ENCODE data around the gene TTLL10.

DNA sequence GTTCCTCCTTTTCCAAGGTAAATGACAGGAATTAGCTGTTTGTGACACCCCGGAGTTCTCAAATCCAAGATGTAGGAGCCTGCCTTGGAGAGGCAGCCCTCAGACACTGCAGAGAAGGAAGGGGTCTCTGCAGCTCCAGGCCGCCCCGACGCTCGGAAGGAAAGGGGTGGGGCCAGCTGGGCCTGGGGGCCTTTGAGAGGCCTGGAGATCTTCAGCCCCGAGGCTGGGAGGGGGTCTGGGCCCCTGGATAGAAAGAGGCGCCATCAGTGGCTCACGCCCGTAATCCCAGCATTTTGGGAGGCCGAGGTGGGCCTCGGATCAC, 33.9 kb downstream of the TTLL10 start:
- TF ChIP-seq, protein P1, sequence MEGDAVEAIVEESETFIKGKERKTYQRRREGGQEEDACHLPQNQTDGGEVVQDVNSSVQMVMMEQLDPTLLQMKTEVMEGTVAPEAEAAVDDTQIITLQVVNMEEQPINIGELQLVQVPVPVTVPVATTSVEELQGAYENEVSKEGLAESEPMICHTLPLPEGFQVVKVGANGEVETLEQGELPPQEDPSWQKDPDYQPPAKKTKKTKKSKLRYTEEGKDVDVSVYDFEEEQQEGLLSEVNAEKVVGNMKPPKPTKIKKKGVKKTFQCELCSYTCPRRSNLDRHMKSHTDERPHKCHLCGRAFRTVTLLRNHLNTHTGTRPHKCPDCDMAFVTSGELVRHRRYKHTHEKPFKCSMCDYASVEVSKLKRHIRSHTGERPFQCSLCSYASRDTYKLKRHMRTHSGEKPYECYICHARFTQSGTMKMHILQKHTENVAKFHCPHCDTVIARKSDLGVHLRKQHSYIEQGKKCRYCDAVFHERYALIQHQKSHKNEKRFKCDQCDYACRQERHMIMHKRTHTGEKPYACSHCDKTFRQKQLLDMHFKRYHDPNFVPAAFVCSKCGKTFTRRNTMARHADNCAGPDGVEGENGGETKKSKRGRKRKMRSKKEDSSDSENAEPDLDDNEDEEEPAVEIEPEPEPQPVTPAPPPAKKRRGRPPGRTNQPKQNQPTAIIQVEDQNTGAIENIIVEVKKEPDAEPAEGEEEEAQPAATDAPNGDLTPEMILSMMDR (conservative IDR thresholded peaks at IDR 0.05; ENCODE audit: low read depth in 2 of 2), result no peak
- no peak for TF ChIP-seq EZH2 (IDR thresholded peaks at IDR 0.05; ENCODE audit: low read depth, unreplicated experiment)
- no peak for TF ChIP-seq POLR2AphosphoS5 (IDR thresholded peaks at IDR 0.05; ENCODE audit: low read depth)
- TF ChIP-seq, protein P2, sequence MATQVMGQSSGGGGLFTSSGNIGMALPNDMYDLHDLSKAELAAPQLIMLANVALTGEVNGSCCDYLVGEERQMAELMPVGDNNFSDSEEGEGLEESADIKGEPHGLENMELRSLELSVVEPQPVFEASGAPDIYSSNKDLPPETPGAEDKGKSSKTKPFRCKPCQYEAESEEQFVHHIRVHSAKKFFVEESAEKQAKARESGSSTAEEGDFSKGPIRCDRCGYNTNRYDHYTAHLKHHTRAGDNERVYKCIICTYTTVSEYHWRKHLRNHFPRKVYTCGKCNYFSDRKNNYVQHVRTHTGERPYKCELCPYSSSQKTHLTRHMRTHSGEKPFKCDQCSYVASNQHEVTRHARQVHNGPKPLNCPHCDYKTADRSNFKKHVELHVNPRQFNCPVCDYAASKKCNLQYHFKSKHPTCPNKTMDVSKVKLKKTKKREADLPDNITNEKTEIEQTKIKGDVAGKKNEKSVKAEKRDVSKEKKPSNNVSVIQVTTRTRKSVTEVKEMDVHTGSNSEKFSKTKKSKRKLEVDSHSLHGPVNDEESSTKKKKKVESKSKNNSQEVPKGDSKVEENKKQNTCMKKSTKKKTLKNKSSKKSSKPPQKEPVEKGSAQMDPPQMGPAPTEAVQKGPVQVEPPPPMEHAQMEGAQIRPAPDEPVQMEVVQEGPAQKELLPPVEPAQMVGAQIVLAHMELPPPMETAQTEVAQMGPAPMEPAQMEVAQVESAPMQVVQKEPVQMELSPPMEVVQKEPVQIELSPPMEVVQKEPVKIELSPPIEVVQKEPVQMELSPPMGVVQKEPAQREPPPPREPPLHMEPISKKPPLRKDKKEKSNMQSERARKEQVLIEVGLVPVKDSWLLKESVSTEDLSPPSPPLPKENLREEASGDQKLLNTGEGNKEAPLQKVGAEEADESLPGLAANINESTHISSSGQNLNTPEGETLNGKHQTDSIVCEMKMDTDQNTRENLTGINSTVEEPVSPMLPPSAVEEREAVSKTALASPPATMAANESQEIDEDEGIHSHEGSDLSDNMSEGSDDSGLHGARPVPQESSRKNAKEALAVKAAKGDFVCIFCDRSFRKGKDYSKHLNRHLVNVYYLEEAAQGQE (IDR thresholded peaks at IDR 0.05; ENCODE audit: unreplicated experiment), result no peak
- no peak for TF ChIP-seq ZNF331 (CRISPR knock-in tag; IDR thresholded peaks at IDR 0.05; ENCODE audit: low read depth)
- no peak for TF ChIP-seq CREB1 (CRISPR knock-in tag; IDR thresholded peaks at IDR 0.05; ENCODE audit: low read depth)
- TF ChIP-seq JUNB (IDR thresholded peaks at IDR 0.05; ENCODE audit: unreplicated experiment), result no peak
- no peak for TF ChIP-seq EZH2phosphoT487 (IDR thresholded peaks at IDR 0.05; ENCODE audit: unreplicated experiment)
- no peak for TF ChIP-seq NANOG (IDR thresholded peaks at IDR 0.05; ENCODE audit: borderline replicate concordance)

Measured in GM23338 (cell line).